Keratinocyte (primary cell): ENCODE data around the gene ZIC4. TPM values are rescaled to one million over a fixed set of nuclear protein-coding genes. Genes with fewer than 3 reads are reported as not detected.

Experiments used
- DNase-seq: peaks from one replicate; pipeline ENCODE4 v3.0.0-alpha.2; 2011; ENCODE audit warnings: low read depth, missing footprints, low spot score
- FAIRE-seq: peaks from 2 replicates; lab custom pipeline; 2011; peaks lifted over from hg19 to GRCh38; lab: Jason Lieb, UNC
- H2AFZ ChIP-seq: 2 replicates; pipeline ENCODE4 v1.6.0; 2012; ENCODE audit warnings: low read length, control low read depth, inconsistent platforms; ENCODE audit not compliant: control insufficient read depth
- H3K27ac ChIP-seq: 2 replicates; pipeline ENCODE4 v1.5.1; 2011; ENCODE audit warnings: low read length; ENCODE audit not compliant: control insufficient read depth, insufficient read depth
- H3K27me3 ChIP-seq: 3 replicates; pipeline ENCODE4 v1.6.0; 2011; ENCODE audit warnings: low read length; ENCODE audit not compliant: control insufficient read depth, insufficient read depth; ENCODE audit errors: extremely low read depth
- H3K36me3 ChIP-seq, 2 experiments: 2 replicates in 1 of 2; 3 replicates in 1 of 2; pipeline ENCODE4 v1.5.1; 2011; ENCODE audit warnings: low read length in 2 of 2, mild to moderate bottlenecking in 1 of 2; ENCODE audit not compliant: control insufficient read depth in 2 of 2, insufficient read depth in 2 of 2; ENCODE audit errors: extremely low read depth in 1 of 2
- H3K4me1 ChIP-seq: 3 replicates; pipeline ENCODE4 v1.5.1; 2011; ENCODE audit warnings: low read length; ENCODE audit not compliant: control insufficient read depth, insufficient read depth; ENCODE audit errors: extremely low read depth
- H3K4me2 ChIP-seq: 3 replicates; pipeline ENCODE4 v1.6.0; 2011; ENCODE audit warnings: low read depth, low read length; ENCODE audit not compliant: control insufficient read depth, insufficient read depth; ENCODE audit errors: extremely low read depth
- H3K4me3 ChIP-seq, 3 experiments: fragments of 200-600 bp in 1 of 3; sonication (generic) in 1 of 3; 2 replicates in 2 of 3; 3 replicates in 1 of 3; pipeline ENCODE4 v1.5.1; 2011 to 2016; ENCODE audit warnings: low read length in 3 of 3, mild to moderate bottlenecking in 3 of 3, control low read depth in 2 of 3, inconsistent platforms in 1 of 3, low read depth in 1 of 3, mixed read lengths in 1 of 3, mixed run types in 1 of 3, moderate library complexity in 1 of 3; ENCODE audit not compliant: control insufficient read depth in 2 of 3, insufficient read depth in 2 of 3; ENCODE audit errors: extremely low read depth in 1 of 3
- H3K79me2 ChIP-seq: 2 replicates; pipeline ENCODE4 v1.6.0; 2012; ENCODE audit warnings: low read length; ENCODE audit not compliant: control insufficient read depth, insufficient read depth
- H3K9ac ChIP-seq: 3 replicates; pipeline ENCODE4 v1.6.0; 2011; ENCODE audit warnings: low read length; ENCODE audit not compliant: control insufficient read depth, insufficient read depth; ENCODE audit errors: extremely low read depth
- H3K9me1 ChIP-seq: 3 replicates; pipeline ENCODE4 v1.6.0; 2011; ENCODE audit warnings: low read length; ENCODE audit not compliant: control insufficient read depth, insufficient read depth; ENCODE audit errors: extremely low read depth
- H3K9me3 ChIP-seq: 2 replicates; pipeline ENCODE4 v1.5.1; 2012; ENCODE audit warnings: low read depth, low read length; ENCODE audit not compliant: control insufficient read depth
- H4K20me1 ChIP-seq: 3 replicates; pipeline ENCODE4 v1.6.0; 2011; ENCODE audit warnings: low read length; ENCODE audit not compliant: control insufficient read depth, insufficient read depth; ENCODE audit errors: extremely low read depth
- CTCF ChIP-seq, 3 experiments: IDR thresholded peaks in 1 of 3; conservative IDR thresholded peaks in 1 of 3; optimal IDR thresholded peaks in 1 of 3; 2 replicates in 2 of 3; 3 replicates in 1 of 3; pipeline versions ENCODE3 to v1.5.1; 2011; ENCODE audit warnings: low read length in 3 of 3, mild to moderate bottlenecking in 3 of 3, moderate library complexity in 2 of 3, control low read depth in 1 of 3, inconsistent platforms in 1 of 3; ENCODE audit not compliant: insufficient read depth in 2 of 3; ENCODE audit errors: extremely low read depth in 1 of 3
- EZH2 ChIP-seq: IDR thresholded peaks from one replicate; pipeline ENCODE4 v1.6.1; 2012; ENCODE audit warnings: inconsistent platforms, mild to moderate bottlenecking, low read length, moderate library complexity
- dilution Hi-C: fragments of 300-500 bp; cut with MboI; formaldehyde crosslinking; loops from one replicate; pipeline ENCODE4 v1.7.0; 2020; ENCODE audit warnings: low sequenced_read_pairs; ENCODE audit not compliant: extremely low pct_ligation_motif_present
- polyA plus RNA-seq, 5 experiments: library from polyadenylated mRNA; depleted of rRNA in 3 of 5; stranded (reverse) in 3 of 5; stranded (forward) in 1 of 5; unstranded in 1 of 5; fragments of >200 nt; gene quantifications; 1 replicate in 1 of 5; 2 replicates in 3 of 5; 3 replicates in 1 of 5; pipeline versions ENCODE4 v1.2.1 to v1.2.3, GENCODE V29; 2011 to 2012; ENCODE audit warnings: missing spikeins in 2 of 5, low read depth in 1 of 5, low replicate concordance in 1 of 5

Gene ZIC4
- polyA plus RNA-seq, 1 donor (not counting 4 experiments of a cell fraction or from before 2014, with no cell fraction given), result not detected

- no peaks in the 10 kb centered on the region for H3K36me3 ChIP-seq
- H3K4me1 ChIP-seq, result no peaks in the 10 kb centered on the region
- H3K27me3 ChIP-seq, result peaks cover 51% of the 10 kb centered on the region
- FAIRE-seq (no peak), DNase-seq (no peak)
- dilution Hi-C loops, result no loop called here
- no peak overlapping the region for H3K4me2 ChIP-seq
- H3K9ac ChIP-seq, result no peak overlapping the region
- H3K9me1 ChIP-seq, result no peaks in the 10 kb centered on the region
- H4K20me1 ChIP-seq, result no peaks in the 10 kb centered on the region
- H2AFZ ChIP-seq, result no peak overlapping the region
- TF ChIP-seq CTCF (optimal IDR thresholded peaks at IDR 0.05 in 1 of 3, IDR thresholded peaks at IDR 0.05 in 1 of 3, conservative IDR thresholded peaks at IDR 0.05 in 1 of 3; ENCODE audit: extremely low read depth in 1 of 3, insufficient read depth in 2 of 3, low read length in 3 of 3), result no peak
- TF ChIP-seq EZH2, result no peak
- no peaks in the 10 kb centered on the region for H3K79me2 ChIP-seq
- H3K9me3 ChIP-seq, result no peaks in the 10 kb centered on the region
- no peak overlapping the region for H3K27ac ChIP-seq
- H3K4me3 ChIP-seq, result no peak overlapping the region
These were observed 51.7 kb downstream of the ZIC4 start for GRCh38 chr3:147354623-147355022.

- Histone ChIP-seq H4K20me1 (no peaks in the 10 kb centered on the region), H3K36me3 (no peaks in the 10 kb centered on the region), H3K27ac (no peak overlapping the region), H3K9ac (no peak overlapping the region), H3K4me1 (no peaks in the 10 kb centered on the region), H3K4me3 (no peak overlapping the region), H3K27me3 (peaks cover 18% of the 10 kb centered on the region), H3K9me1 (no peaks in the 10 kb centered on the region), H3K79me2 (no peaks in the 10 kb centered on the region), H3K4me2 (no peak overlapping the region), H3K9me3 (no peaks in the 10 kb centered on the region), H2AFZ (no peak overlapping the region)
- dilution Hi-C loops, result no loop called here
- DNase-seq (no peak), FAIRE-seq (no peak)
- TF ChIP-seq CTCF (optimal IDR thresholded peaks at IDR 0.05 in 1 of 3, IDR thresholded peaks at IDR 0.05 in 1 of 3, conservative IDR thresholded peaks at IDR 0.05 in 1 of 3; ENCODE audit: extremely low read depth in 1 of 3, insufficient read depth in 2 of 3, low read length in 3 of 3) (no peak), EZH2 (no peak)
These were observed 55.0 kb downstream of the ZIC4 start for GRCh38 chr3:147351301-147351700.
